AML-193 (cell line): ENCODE measurements around the gene STIM2.
"Not testable (repeated sequence)": the region's sequence is repeated elsewhere in the genome, so short reads cannot be mapped to it uniquely, and the experiment has no call there.

Experiments used
- DNase-seq, 2 experiments: peaks; one replicate each; lab custom pipeline; 2025; lab: John Stamatoyannopoulos, UW

Gene STIM2

GRCh38 chr4:26953366-26953765, 92.7 kb downstream of the STIM2 start:
- no peak for DNase-seq

GRCh38 chr4:26953770-26954423, 93.3 kb downstream of the STIM2 start:
- no peak for DNase-seq

- no peak for DNase-seq
These were observed 94.6 kb downstream of the STIM2 start for GRCh38 chr4:26955241-26955640.

GRCh38 chr4:26958925-26959653, 98.4 kb downstream of the STIM2 start:
- DNase-seq, result no peak

- DNase-seq, result no peak
These were observed 99.0 kb downstream of the STIM2 start for GRCh38 chr4:26959654-26960047.

- no peak for DNase-seq
These were observed 102.1 kb downstream of the STIM2 start for GRCh38 chr4:26962720-26963119.

- DNase-seq, result no peak
These were observed 103.9 kb downstream of the STIM2 start for GRCh38 chr4:26964512-26964911.

- no peak for DNase-seq
These were observed 104.4 kb downstream of the STIM2 start for GRCh38 chr4:26964994-26965393.

- not testable (repeated sequence) for DNase-seq
These were observed 115.0 kb downstream of the STIM2 start for GRCh38 chr4:26975464-26976181.

GRCh38 chr4:26978387-26979053, 117.9 kb downstream of the STIM2 start:
- DNase-seq, result no peak

- no peak for DNase-seq
These were observed 124.3 kb downstream of the STIM2 start for GRCh38 chr4:26984896-26985295.

- no peak for DNase-seq
These were observed 125.2 kb downstream of the STIM2 start for GRCh38 chr4:26985873-26986272.

- DNase-seq, result no peak
These were observed 126.5 kb downstream of the STIM2 start for GRCh38 chr4:26987191-26987590.

- DNase-seq, result no peak
These were observed 130.4 kb downstream of the STIM2 start for GRCh38 chr4:26991057-26991456.

GRCh38 chr4:26992657-26993361, 132.2 kb downstream of the STIM2 start:
- peak; percentile 23 to 61 for DNase-seq

- no peak for DNase-seq
These were observed 132.9 kb downstream of the STIM2 start for GRCh38 chr4:26993539-26993938.

GRCh38 chr4:26993967-26994366, 133.3 kb downstream of the STIM2 start:
- DNase-seq, result no peak

- no peak for DNase-seq
These were observed 134.7 kb downstream of the STIM2 start for GRCh38 chr4:26995316-26995715.

- no peak for DNase-seq
These were observed 136.1 kb downstream of the STIM2 start for GRCh38 chr4:26996745-26997144.

GRCh38 chr4:26999689-27000088, 139.0 kb downstream of the STIM2 start:
- no peak for DNase-seq

- DNase-seq, result no peak
These were observed 139.5 kb downstream of the STIM2 start for GRCh38 chr4:27000122-27000521.

- no peak for DNase-seq
These were observed 140.2 kb downstream of the STIM2 start for GRCh38 chr4:27000820-27001219.
